Sigmoid colon (tissue), 4 donors: ENCODE measurements around the gene SVOPL.

Experiments used
- EP300 ChIP-seq, 4 donors: sonication (generic); formaldehyde crosslinking; IDR thresholded peaks; one replicate each; pipeline ENCODE4 v1.6.1; 2017; ENCODE audit warnings: antibody characterized with exemption in 4 of 4
- POLR2A ChIP-seq, 2 donors: fragments of 450-650 bp; IDR thresholded peaks; one replicate each; pipeline ENCODE4 v1.6.1; 2016; ENCODE audit warnings: antibody characterized with exemption in 2 of 2, mild to moderate bottlenecking in 2 of 2, moderate library complexity in 2 of 2
- POLR2AphosphoS5 ChIP-seq, 4 donors: sonication (generic); formaldehyde crosslinking; IDR thresholded peaks; one replicate each; pipeline ENCODE4 v1.6.1; 2017; ENCODE audit warnings: antibody characterized with exemption in 4 of 4
- TF ChIP-seq, protein P1 (sequence below), 4 experiments: fragments of 450-650 bp in 3 of 4; fragments of 200-600 bp in 1 of 4; IDR thresholded peaks; one replicate each; pipeline ENCODE4 v1.5.1; 2016 to 2019; ENCODE audit warnings: antibody characterized with exemption in 4 of 4, mild to moderate bottlenecking in 3 of 4, moderate library complexity in 2 of 4

DNA sequence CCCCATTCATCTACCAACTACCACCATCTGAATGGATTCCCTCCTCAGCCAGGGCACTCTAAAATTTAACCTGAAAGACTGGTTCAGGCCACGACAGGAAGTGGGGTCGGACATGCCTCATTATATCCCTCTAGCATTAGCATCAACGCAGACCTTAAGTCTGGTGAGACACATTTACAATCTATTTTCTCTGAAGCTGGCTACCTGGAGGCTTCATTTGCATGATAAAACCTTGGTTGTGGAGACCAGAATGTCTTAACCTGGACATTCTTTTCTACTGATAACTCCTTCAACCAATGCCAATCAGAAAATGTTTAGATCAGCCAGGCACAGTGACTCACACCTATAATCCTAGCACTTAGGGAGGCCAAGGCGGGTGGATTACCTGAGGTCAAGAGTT is 42.3 kb downstream of the SVOPL start:
- TF ChIP-seq POLR2A (IDR thresholded peaks at IDR 0.05) (no peak), POLR2AphosphoS5 (IDR thresholded peaks at IDR 0.05) (no peak), EP300 (IDR thresholded peaks at IDR 0.05) (no peak)
- TF ChIP-seq, protein P1, sequence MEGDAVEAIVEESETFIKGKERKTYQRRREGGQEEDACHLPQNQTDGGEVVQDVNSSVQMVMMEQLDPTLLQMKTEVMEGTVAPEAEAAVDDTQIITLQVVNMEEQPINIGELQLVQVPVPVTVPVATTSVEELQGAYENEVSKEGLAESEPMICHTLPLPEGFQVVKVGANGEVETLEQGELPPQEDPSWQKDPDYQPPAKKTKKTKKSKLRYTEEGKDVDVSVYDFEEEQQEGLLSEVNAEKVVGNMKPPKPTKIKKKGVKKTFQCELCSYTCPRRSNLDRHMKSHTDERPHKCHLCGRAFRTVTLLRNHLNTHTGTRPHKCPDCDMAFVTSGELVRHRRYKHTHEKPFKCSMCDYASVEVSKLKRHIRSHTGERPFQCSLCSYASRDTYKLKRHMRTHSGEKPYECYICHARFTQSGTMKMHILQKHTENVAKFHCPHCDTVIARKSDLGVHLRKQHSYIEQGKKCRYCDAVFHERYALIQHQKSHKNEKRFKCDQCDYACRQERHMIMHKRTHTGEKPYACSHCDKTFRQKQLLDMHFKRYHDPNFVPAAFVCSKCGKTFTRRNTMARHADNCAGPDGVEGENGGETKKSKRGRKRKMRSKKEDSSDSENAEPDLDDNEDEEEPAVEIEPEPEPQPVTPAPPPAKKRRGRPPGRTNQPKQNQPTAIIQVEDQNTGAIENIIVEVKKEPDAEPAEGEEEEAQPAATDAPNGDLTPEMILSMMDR (IDR thresholded peaks at IDR 0.05), result no peak
